NT2/D1 (cell line): ENCODE data around the gene RPL23.

Experiments used
- SUZ12 ChIP-seq: IDR thresholded peaks from 2 replicates; pipeline ENCODE4 v1.6.1; 2011; ENCODE audit not compliant: insufficient read length, insufficient read depth; ENCODE audit errors: extremely low read depth
- YY1 ChIP-seq: IDR thresholded peaks from 2 replicates; pipeline ENCODE4 v1.6.1; 2011; ENCODE audit not compliant: insufficient read length, insufficient read depth
- ZNF274 ChIP-seq: IDR thresholded peaks from 2 replicates; pipeline ENCODE4 v1.6.1; 2011; ENCODE audit warnings: mild to moderate bottlenecking, low read depth, low read length

- TF ChIP-seq SUZ12 (no peak), YY1 (no peak), ZNF274 (no peak)
Measured at GRCh38 chr17:38885044-38885727, 31.7 kb upstream of the RPL23 start.
